HepG2 (cell line): ENCODE measurements around the gene AGO4. TPM values are rescaled to one million over a fixed set of nuclear protein-coding genes. Genes with fewer than 3 reads are reported as not detected.

Experiments used
- GABPB1 ChIP-seq: IDR thresholded peaks from 2 replicates; pipeline ENCODE4 v1.6.1; 2016; ENCODE audit warnings: mild to moderate bottlenecking, missing genetic modification reagents, moderate library complexity, missing compliant biosample characterization
- SIN3A ChIP-seq: IDR thresholded peaks from 2 replicates; pipeline ENCODE4 v1.6.1; 2011; ENCODE audit warnings: low read depth, mild to moderate bottlenecking, control low read depth, low read length, borderline replicate concordance
- ZBTB39 ChIP-seq: sonication (generic); formaldehyde crosslinking; IDR thresholded peaks from 2 replicates; pipeline ENCODE4 v1.5.0; 2020; ENCODE audit warnings: missing genetic modification reagents
- ZBTB40 ChIP-seq, 2 experiments: fragments of 450-650 bp in 1 of 2; sonication (generic) in 1 of 2; formaldehyde crosslinking in 1 of 2; IDR thresholded peaks; 2 replicates each; pipeline versions ENCODE4 v1.6.1 to v1.8.0; 2016 to 2022; ENCODE audit warnings: antibody characterized with exemption in 1 of 2, mild to moderate bottlenecking in 1 of 2, missing genetic modification reagents in 1 of 2
- ZNF383 ChIP-seq: sonication (generic); formaldehyde crosslinking; IDR thresholded peaks from 2 replicates; pipeline ENCODE4 v1.4.0; 2020; ENCODE audit warnings: missing genetic modification reagents, mild to moderate bottlenecking, borderline replicate concordance
- ZNF687 ChIP-seq: sonication (generic); formaldehyde crosslinking; IDR thresholded peaks from 2 replicates; pipeline ENCODE4 v1.5.1; 2020; ENCODE audit warnings: mild to moderate bottlenecking, missing genetic modification reagents, moderate library complexity
- polyA plus RNA-seq, 8 experiments: library from polyadenylated mRNA; depleted of rRNA in 3 of 8; stranded (reverse) in 7 of 8; unstranded in 1 of 8; fragments of >200 nt; fragmentation: Illumina TruSeq in 4 of 8; extraction: Trizol in 4 of 8; gene quantifications; 2 replicates each; pipeline versions ENCODE4 v1.2.1 to v1.2.3, GENCODE V29; 2011 to 2016; ENCODE audit warnings: low read depth in 4 of 8, missing spikeins in 1 of 8, mixed read lengths in 1 of 8; ENCODE audit not compliant: insufficient read depth in 1 of 8
- total RNA-seq, 5 experiments: library from RNA; depleted of rRNA; stranded (reverse); fragments of >200 nt; fragmentation: Illumina TruSeq; extraction: Trizol; gene quantifications; 2 replicates each; pipeline ENCODE4 v1.2.3, GENCODE V29; 2016; ENCODE audit warnings: low read depth in 1 of 5
- TF ChIP-seq, protein P1 (sequence below): sonication (generic); formaldehyde crosslinking; IDR thresholded peaks from 2 replicates; pipeline ENCODE4 v1.4.0; 2020; ENCODE audit warnings: mild to moderate bottlenecking, missing genetic modification reagents, borderline replicate concordance
- TF ChIP-seq, protein P2 (sequence below): fragments of 450-650 bp; IDR thresholded peaks from 2 replicates; pipeline ENCODE4 v1.6.1; 2016

The AGO4 gene
- total and polyA plus RNA-seq, 2 of the 13 experiments (the other 11 are each of a cell fraction or from before 2014, with no cell fraction given) = 6.0 to 13.8 TPM

DNA sequence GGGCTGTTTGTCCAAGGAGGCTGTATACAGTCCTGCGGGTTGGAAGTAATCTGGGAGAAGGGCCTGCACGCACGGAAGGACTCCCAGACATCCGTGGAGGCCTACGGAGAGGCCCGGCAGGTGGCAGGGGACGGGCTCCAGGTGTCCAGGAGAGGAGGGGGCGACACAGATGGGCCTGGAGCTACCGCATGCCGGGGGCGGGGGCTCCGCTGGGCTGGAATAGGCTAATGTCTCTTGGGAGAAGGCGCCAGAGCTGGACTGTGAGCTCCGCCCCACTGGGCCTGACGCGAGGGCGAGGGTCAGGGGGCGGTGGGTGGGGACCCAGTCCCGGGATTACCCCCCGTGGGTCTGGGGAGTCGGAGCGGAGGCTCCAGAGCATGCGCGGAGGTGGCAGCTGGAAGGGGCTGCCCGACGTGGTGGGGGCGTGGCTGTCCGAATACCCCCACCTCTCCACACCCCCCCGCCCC lies 75.9 kb downstream of the AGO4 start (continued):
- TF ChIP-seq ZNF687 (peak; percentile 62), ZBTB39 (CRISPR knock-in tag) (no peak), ZBTB40 (IDR thresholded peaks at IDR 0.05) (no peak), ZBTB40 (CRISPR knock-in tag; IDR thresholded peaks at IDR 0.05) (0 out of 2 replicates have a peak, but pooled peaks have one; percentile 12), GABPB1 (peak; percentile 19; the same call in 1 of the 2 replicates), ZNF383 (CRISPR knock-in tag) (no peak), SIN3A (peak; percentile 19; the same call in 1 of the 2 replicates)
- TF ChIP-seq, protein P1, sequence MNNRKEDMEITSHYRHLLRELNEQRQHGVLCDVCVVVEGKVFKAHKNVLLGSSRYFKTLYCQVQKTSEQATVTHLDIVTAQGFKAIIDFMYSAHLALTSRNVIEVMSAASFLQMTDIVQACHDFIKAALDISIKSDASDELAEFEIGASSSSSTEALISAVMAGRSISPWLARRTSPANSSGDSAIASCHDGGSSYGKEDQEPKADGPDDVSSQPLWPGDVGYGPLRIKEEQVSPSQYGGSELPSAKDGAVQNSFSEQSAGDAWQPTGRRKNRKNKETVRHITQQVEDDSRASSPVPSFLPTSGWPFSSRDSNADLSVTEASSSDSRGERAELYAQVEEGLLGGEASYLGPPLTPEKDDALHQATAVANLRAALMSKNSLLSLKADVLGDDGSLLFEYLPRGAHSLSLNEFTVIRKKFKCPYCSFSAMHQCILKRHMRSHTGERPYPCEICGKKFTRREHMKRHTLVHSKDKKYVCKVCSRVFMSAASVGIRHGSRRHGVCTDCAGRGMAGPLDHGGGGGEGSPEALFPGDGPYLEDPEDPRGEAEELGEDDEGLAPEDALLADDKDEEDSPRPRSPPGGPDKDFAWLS (CRISPR knock-in tag) = 0 out of 2 replicates have a peak, but pooled peaks have one; percentile 38
- TF ChIP-seq, protein P2, sequence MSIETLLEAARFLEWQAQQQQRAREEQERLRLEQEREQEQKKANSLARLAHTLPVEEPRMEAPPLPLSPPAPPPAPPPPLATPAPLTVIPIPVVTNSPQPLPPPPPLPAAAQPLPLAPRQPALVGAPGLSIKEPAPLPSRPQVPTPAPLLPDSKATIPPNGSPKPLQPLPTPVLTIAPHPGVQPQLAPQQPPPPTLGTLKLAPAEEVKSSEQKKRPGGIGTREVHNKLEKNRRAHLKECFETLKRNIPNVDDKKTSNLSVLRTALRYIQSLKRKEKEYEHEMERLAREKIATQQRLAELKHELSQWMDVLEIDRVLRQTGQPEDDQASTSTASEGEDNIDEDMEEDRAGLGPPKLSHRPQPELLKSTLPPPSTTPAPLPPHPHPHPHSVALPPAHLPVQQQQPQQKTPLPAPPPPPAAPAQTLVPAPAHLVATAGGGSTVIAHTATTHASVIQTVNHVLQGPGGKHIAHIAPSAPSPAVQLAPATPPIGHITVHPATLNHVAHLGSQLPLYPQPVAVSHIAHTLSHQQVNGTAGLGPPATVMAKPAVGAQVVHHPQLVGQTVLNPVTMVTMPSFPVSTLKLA = no peak
